ELF-1 (cell line): ENCODE measurements around the gene FOXS1.

Source experiments
- DNase-seq: peaks from one replicate; pipeline ENCODE4 v3.0.0-alpha.2; 2016; ENCODE audit warnings: low read depth, low spot score

Gene FOXS1

DNA sequence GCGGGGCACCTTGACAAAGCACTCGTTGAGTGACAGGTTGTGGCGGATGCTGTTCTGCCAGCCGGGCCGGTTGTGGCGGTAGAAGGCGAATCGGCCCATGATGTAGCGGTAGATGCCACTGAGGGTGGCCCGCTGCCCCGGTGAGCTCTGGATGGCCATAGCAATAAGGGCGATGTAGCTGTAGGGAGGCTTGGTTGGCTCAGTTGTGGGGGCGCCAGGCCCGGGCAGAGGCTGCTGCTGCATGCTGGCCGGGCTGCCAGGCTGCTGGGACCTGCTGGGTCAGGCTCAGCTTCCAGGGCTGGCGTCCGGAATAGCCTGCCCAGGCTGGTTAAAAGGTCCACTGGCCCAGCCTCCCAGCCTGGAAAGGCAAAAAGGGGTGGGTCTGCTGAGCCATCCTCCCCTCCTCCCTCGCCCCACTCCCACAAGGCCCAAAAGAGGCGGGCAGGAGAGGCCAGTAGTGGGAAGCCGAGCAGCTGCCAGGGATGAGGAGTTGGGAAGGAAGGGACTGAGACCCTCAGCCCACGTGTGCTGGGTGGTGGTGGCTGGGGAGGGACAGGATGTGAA, at the start of gene FOXS1:
Gene FOXS1, minus strand, starts transcription at position 305 of the 564 bp plus-strand sequence. Its CDS starts 62 bp downstream, at position 243.
- peak; percentile 65 for DNase-seq

DNA sequence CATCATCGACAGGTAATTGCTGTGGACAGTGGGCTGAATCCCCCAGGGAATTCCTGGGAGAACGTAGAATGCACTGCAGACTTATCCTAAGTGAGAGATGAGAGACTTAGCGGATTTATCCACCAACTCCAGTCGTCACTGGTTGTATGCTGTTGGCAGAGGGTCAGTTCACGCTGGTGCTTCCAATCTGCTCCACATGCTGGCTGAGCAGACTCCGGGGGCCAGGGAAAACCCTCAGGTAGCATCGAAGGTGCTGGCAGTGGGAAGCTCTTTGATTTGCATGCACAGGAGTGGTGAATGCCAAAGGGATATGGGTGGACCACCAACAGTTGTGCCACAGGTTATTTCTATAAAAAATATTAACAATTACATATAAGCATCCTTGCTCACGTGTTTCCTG, 45.2 kb upstream of the FOXS1 start:
- no peak for DNase-seq

DNA sequence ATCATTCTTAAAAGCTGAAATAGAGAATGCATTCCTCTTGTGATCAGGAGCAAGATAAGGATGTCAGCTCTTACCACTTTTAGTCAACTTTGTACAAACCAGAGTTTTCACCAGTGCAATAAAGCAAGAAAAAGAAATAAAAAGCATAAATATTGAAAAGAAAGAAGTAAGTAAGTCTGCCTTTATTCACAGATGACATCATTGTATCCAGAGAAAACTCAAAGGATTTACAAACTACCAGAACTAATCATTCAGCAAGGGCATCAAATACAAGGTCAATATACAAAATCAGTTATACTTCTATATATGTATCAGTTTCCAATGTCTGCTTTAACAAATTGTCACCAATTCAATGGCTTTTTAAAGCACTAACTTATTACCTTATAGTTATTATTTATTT, 38.4 kb upstream of the FOXS1 start:
- DNase-seq: no peak

DNA sequence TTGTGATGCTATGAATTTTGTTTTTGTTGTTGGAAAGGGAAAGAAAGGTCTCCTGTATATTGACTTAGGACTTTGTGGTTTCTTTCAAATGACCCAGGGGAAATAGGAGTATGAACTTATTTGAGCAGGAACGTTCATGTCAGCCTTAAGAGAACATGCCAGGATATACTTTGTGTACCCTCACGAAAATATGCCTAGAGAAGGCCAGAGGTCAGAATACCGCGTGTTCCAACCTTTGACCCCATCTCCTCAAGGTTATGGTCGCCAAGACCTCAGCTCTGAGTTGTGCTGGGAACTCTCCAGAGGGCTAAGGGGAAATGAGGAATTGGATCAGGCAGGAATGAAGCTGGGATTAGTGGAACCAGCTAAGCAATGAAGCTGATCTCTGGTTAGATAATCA, 36.5 kb upstream of the FOXS1 start:
- DNase-seq: no peak

- DNase-seq: peak; percentile 98
Measured at GRCh38 chr20:31879143-31879987, 34.0 kb upstream of the FOXS1 start.

- no peak for DNase-seq
Measured at GRCh38 chr20:31877684-31878083, 32.3 kb upstream of the FOXS1 start.

DNA sequence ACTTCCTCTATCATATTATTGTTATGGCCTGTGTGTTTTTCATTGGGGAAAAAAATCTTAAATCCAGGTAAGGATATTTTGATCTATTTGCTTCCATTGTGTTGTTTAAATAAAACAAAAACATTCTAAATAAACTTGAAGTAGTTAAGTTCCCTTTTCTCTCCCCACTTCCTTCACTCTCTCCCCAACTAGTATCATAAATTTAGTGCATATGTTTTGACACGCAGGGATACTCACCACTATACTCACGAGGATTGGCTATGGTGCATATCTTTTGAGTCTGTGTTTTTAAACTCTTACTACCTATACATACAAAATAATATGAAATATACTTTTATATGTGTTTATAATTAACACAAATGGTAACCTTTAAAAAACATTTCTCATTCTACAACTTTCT, 30.3 kb upstream of the FOXS1 start:
- DNase-seq: no peak

DNA sequence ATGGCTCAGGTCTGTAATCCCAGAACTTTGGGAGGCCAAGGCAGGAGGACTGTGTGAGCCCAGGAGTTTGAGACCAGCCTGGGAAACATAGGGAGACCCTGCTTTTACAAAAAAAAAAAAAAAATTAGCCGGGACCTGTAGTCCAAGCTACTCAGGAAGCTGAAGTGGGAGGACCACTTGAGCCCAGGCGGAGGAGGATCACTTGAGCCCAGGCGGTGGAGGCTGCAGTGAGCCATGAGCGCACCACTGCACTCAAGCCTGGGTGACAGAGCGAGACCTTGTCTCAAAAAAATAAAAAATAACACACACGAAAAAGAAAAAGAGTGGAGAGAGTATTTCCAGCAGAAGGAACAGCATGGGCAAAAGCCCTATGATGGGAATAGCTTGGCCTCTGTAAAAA, 27.0 kb upstream of the FOXS1 start:
- no peak for DNase-seq

DNA sequence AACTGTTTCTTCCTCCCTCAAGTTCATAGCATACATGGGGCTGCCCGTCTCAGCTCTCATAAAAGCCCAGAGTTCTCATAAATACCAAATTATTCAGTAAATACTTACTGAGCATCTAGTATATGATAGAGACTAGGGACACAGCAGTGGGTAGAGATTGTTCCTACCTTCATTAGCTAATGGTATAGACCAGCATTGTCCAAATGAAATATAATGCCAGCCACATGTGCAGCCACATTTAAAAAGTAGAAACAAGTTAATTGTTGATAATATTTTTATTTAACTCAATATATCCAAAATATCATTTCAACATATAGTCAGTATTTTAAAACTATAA, 26.2 kb upstream of the FOXS1 start:
- no peak for DNase-seq

DNA sequence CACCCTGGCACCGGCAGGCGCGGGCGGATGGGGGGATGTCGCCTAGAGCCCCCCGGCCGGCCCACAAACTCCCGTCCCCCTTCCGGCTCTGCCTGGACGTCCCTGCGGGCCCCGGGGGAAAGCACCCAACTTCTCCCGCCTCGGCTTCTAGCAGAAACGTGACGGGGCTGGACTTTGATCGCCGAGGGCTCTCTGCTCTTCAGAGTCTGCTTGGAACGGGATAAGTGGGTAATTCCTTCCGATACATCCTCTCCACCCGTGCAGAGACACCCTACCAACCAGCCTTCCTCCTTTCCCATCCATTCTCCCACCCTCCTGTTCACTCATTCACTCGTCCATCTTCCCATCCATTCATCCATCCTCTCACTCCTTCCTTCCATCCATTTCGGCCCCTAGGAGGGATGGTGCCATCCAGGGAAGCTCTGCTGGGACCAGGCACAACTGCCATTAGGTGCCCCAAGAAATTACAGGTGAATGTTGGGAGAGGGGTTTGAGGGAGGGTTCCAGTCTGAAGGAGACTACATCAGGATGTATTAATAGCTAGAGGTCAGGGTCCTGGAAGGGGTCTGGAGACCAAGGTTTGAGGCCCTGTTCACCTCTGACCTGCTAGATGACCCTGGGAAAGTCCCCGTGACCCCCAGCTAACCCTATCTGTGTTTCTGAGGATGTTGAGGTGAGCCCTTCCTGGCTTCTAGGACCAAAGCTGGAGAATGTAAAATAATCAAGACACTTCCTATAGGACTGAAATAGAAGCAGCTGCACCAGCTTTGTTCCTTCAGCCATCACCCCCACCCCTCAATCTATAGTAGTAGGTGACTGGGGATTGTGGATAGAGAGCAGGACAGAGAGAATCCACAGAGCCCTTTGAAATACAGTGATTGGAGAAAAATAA, 25.6 kb upstream of the FOXS1 start:
- DNase-seq: no peak

- DNase-seq: peak; percentile 40
Measured at GRCh38 chr20:31869942-31870725, 24.7 kb upstream of the FOXS1 start, which contains the start of the genes DUSP15 and TTLL9. Gene DUSP15 (minus strand): TSS chr20:31870527. CDS start chr20:31870337, 190 bp downstream. Gene TTLL9 (plus strand): TSS chr20:31870634. CDS start chr20:31871127, 493 bp downstream.

DNA sequence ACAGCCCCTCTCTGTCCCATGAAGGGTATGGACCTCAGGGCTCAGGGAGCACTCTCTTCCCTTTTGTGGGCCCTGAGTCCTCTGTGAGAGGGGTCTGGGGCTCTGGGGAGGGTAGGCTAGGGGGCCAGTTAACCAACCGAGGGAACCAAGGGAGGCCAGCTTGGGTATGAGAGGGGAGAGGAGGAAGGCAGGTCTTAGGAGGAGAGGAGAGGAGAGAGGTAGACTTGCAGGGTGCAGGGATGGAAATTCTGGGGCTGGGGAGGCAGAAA, 24.2 kb upstream of the FOXS1 start:
- DNase-seq: no peak

GRCh38 chr20:31868853-31869672, 23.7 kb upstream of the FOXS1 start:
- no peak for DNase-seq

DNA sequence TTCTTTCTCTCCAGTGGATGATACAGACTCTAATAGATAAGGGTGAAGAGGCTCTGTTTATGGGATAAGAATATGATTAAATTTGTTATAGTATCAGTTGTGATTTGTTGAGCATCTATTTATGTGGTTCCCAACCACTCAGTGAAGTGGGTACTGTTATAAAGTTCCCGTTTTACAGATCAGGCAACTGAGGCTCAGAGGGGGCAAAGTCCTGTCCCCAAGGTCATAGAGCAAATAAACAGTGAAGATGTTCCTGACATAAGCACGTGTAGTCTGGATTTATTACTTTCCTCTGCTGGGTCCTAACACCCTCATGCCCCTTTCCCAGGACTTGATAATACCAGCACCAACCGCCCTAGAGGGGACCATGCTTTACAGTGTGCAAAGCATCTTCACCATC, 20.8 kb upstream of the FOXS1 start:
- no peak for DNase-seq

- DNase-seq: no peak
Measured at GRCh38 chr20:31864521-31865400, 19.4 kb upstream of the FOXS1 start.

DNA sequence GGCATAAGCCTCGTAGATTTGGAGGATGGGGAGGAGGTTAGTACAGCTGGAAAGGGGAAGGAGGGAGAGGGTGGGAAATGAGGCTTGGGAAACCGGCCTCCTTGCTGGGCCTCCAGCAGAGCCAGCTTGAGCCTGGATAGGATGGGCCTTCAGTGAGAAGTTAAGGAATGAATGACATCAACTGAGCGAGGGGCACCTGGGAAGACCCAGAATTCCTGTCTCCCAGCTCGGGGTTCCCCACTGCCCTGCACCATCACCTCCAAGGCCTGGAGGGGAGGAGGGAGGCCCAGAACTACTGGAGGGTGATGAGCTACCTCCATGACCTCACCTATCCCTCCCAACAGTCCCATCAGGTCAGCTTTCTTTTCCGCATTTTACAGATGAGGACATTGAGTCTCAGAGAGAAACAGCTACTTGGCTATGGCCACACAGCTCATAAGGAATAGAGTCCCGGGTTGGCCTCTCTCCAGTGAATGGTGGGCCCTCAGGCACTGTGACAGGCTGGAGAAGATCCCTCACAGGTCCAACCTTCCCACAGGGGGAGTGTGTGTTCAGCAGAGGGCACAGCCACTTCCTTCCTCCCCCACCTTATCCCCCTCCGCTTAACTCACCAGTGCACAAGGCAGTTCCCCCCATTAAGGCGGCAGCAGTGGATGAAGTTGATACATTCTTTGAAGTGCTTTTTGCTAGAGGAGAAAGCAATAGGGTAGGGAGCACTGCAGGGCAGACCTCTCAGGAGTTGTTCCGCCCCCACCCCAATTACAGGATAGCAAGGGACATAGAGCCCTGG, 18.1 kb upstream of the FOXS1 start:
- no peak for DNase-seq

- no peak for DNase-seq
Measured at GRCh38 chr20:31862506-31862905, 17.1 kb upstream of the FOXS1 start.

DNA sequence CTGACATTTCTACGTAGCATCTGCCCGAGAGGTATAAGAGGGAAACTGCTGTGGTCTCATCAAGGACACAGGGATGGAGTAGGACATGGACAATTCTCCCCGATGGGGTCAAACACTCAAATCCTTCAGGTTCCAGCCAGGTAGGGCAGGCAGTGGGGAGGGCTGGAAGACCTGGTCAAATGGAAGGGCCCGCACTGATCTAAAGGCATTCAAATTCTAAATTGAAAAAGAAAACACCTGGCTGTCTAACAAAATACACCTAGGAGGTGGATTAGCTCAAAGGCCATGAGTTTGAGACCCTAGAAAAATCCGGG, 16.7 kb upstream of the FOXS1 start:
- no peak for DNase-seq
